SU-DHL-6 (cell line): ENCODE measurements around the gene SOX1.

Experiments
- H2AFZ ChIP-seq: fragments of 200-600 bp; sonication (generic); 2 replicates; pipeline ENCODE4 v1.6.1; 2014; ENCODE audit warnings: low read depth, mild to moderate bottlenecking, moderate library complexity, mixed read lengths, antibody characterized with exemption, low read length; ENCODE audit not compliant: severe bottlenecking
- H3F3A ChIP-seq: fragments of 200-600 bp; shearing (Covaris generic); 2 replicates; pipeline ENCODE4 v1.6.0; 2016; ENCODE audit warnings: antibody characterized with exemption, mild to moderate bottlenecking; ENCODE audit not compliant: insufficient read depth
- H3K27ac ChIP-seq: fragments of 200-600 bp; sonication (generic); 2 replicates; pipeline ENCODE4 v1.5.1; 2016; ENCODE audit warnings: low read depth, mild to moderate bottlenecking, low read length, moderate library complexity, mixed read lengths
- H3K27me3 ChIP-seq: fragments of 200-600 bp; sonication (generic), shearing (Covaris generic); 2 replicates; pipeline ENCODE4 v1.6.0; 2014; ENCODE audit warnings: mild to moderate bottlenecking, low read length
- H3K36me3 ChIP-seq: fragments of 200-600 bp; sonication (generic); 2 replicates; pipeline ENCODE4 v1.6.1; 2014; ENCODE audit warnings: mild to moderate bottlenecking, low read length, mixed read lengths
- H3K4me2 ChIP-seq: fragments of 300-600, 200-600 bp; shearing (Covaris generic), sonication (generic); 2 replicates; pipeline ENCODE4 v1.6.0; 2014; ENCODE audit warnings: low read length, low read depth, mild to moderate bottlenecking; ENCODE audit not compliant: poor library complexity, severe bottlenecking
- H3K4me3 ChIP-seq: fragments of 200-600 bp; sonication (generic); 2 replicates; pipeline ENCODE4 v1.5.1; 2014; ENCODE audit warnings: antibody characterized with exemption, low read length, mild to moderate bottlenecking, mixed read lengths; ENCODE audit not compliant: insufficient read depth, poor library complexity, severe bottlenecking
- H3K79me2 ChIP-seq: fragments of 200-600 bp; sonication (generic); 2 replicates; pipeline ENCODE4 v1.6.1; 2014; ENCODE audit warnings: mild to moderate bottlenecking, low read length, moderate library complexity; ENCODE audit not compliant: insufficient read depth
- H3K9ac ChIP-seq: fragments of 200-600 bp; sonication (generic); 2 replicates; pipeline ENCODE4 v1.7.0; 2014; ENCODE audit warnings: mild to moderate bottlenecking, low read length
- H3K9me2 ChIP-seq: fragments of 200-600 bp; sonication (generic); replicated peaks from 2 replicates; pipeline ENCODE4 v1.6.1; 2014; ENCODE audit warnings: low read length; ENCODE audit not compliant: insufficient read depth
- H3K9me3 ChIP-seq: fragments of 200-600 bp; sonication (generic); 2 replicates; pipeline ENCODE4 v1.6.1; 2014; ENCODE audit warnings: low read length, mixed read lengths; ENCODE audit not compliant: insufficient read depth
- H4K20me1 ChIP-seq: fragments of 200-600 bp; sonication (generic); 2 replicates; pipeline ENCODE4 v1.6.1; 2014; ENCODE audit warnings: low read depth, mild to moderate bottlenecking, antibody characterized with exemption, low read length, moderate library complexity, mixed read lengths
- EZH2phosphoT487 ChIP-seq: fragments of 200-600 bp; sonication (generic), shearing (Covaris generic); conservative IDR thresholded peaks from 2 replicates; pipeline ENCODE4 v1.6.1; 2018; ENCODE audit warnings: mild to moderate bottlenecking, antibody characterized with exemption, low read length, moderate library complexity, mixed read lengths
- TF ChIP-seq, protein P1 (sequence below): fragments of 200-600 bp; sonication (generic); IDR thresholded peaks from one replicate; pipeline ENCODE4 v1.5.1; 2017; ENCODE audit warnings: antibody characterized with exemption, mild to moderate bottlenecking, low read length, moderate library complexity; ENCODE audit not compliant: insufficient read depth, poor library complexity, severe bottlenecking

SOX1 gene

GRCh38 chr13:112057439-112057735, 9.6 kb upstream of the SOX1 start:
- Histone ChIP-seq H4K20me1 (no peaks in the 10 kb centered on the region), H3K9me2 (no peaks in the 10 kb centered on the region), H3K79me2 (no peaks in the 10 kb centered on the region), H2AFZ (no peak overlapping the region), H3K4me3 (no peak overlapping the region), H3K4me2 (no peak overlapping the region), H3K9me3 (no peaks in the 10 kb centered on the region), H3K27ac (no peak overlapping the region), H3K36me3 (no peaks in the 10 kb centered on the region), H3F3A (no peaks in the 10 kb centered on the region), H3K9ac (no peak overlapping the region), H3K27me3 (no peaks in the 10 kb centered on the region)
- TF ChIP-seq EZH2phosphoT487: no peak
- TF ChIP-seq, protein P1, sequence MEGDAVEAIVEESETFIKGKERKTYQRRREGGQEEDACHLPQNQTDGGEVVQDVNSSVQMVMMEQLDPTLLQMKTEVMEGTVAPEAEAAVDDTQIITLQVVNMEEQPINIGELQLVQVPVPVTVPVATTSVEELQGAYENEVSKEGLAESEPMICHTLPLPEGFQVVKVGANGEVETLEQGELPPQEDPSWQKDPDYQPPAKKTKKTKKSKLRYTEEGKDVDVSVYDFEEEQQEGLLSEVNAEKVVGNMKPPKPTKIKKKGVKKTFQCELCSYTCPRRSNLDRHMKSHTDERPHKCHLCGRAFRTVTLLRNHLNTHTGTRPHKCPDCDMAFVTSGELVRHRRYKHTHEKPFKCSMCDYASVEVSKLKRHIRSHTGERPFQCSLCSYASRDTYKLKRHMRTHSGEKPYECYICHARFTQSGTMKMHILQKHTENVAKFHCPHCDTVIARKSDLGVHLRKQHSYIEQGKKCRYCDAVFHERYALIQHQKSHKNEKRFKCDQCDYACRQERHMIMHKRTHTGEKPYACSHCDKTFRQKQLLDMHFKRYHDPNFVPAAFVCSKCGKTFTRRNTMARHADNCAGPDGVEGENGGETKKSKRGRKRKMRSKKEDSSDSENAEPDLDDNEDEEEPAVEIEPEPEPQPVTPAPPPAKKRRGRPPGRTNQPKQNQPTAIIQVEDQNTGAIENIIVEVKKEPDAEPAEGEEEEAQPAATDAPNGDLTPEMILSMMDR: no peak

DNA sequence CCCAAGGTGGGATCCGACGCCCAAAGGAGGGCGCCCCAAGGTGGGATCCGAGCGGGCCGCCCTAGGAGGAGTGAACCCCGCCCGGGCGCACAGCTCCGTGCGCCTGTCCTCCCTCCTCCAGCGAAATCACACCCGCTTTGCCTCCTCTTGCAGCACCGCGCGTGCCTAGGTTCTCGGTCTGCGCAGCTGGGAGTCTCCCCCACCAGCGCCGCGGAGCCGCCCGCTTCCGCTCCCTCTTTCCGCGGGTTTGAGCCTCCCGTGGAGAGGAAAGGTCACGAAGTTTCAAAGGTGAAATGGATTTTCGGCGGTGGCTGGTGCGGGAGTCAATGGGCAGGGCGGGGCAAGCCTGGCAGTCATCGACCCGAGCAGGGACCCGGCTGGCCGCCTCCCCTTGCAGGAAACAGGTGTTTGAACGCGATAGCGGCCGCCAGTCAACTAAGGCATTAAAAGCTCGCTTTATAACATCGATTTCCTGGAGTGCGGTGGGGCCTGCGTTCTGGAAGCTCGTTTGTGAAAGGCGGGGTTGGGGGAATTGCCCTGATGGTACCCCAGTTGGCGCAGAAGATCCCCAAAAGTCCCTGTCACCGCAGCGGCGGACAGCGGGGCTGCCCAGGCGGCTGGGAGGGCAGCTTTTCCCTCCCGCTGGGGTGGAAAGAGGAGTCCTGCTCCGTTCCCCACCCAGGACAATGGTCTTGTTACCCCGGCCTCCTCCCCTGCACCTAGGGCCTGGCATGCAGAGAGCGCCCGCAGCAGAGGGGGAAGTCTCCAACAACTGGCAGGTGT, 9.0 kb upstream of the SOX1 start:
- Histone ChIP-seq H3K27ac (no peak overlapping the region), H3K27me3 (no peaks in the 10 kb centered on the region), H3K36me3 (no peaks in the 10 kb centered on the region), H3K9me3 (no peaks in the 10 kb centered on the region), H4K20me1 (no peaks in the 10 kb centered on the region), H3K9me2 (no peaks in the 10 kb centered on the region), H3K9ac (no peak overlapping the region), H3K4me2 (no peak overlapping the region), H3K4me3 (no peak overlapping the region), H3K79me2 (no peaks in the 10 kb centered on the region), H2AFZ (no peak overlapping the region), H3F3A (no peaks in the 10 kb centered on the region)
- TF ChIP-seq EZH2phosphoT487: no peak
- TF ChIP-seq, protein P1: no peak

- Histone ChIP-seq H4K20me1 (no peaks in the 10 kb centered on the region), H3K4me2 (no peak overlapping the region), H3K79me2 (no peaks in the 10 kb centered on the region), H3K27ac (no peak overlapping the region), H3K9ac (no peak overlapping the region), H3F3A (no peaks in the 10 kb centered on the region), H3K9me2 (no peaks in the 10 kb centered on the region), H3K36me3 (no peaks in the 10 kb centered on the region), H3K9me3 (no peaks in the 10 kb centered on the region), H2AFZ (no peak overlapping the region), H3K27me3 (no peaks in the 10 kb centered on the region), H3K4me3 (no peak overlapping the region)
- TF ChIP-seq, protein P1: no peak
- TF ChIP-seq EZH2phosphoT487: no peak
These were observed 8.5 kb upstream of the SOX1 start for GRCh38 chr13:112058519-112058873.
